ENCODE data around the gene PHACTR3.
"Not testable (repeated sequence)": the region's sequence is repeated elsewhere in the genome, so short reads cannot be mapped to it uniquely, and the experiment has no call there.

The PHACTR3 gene

DNA sequence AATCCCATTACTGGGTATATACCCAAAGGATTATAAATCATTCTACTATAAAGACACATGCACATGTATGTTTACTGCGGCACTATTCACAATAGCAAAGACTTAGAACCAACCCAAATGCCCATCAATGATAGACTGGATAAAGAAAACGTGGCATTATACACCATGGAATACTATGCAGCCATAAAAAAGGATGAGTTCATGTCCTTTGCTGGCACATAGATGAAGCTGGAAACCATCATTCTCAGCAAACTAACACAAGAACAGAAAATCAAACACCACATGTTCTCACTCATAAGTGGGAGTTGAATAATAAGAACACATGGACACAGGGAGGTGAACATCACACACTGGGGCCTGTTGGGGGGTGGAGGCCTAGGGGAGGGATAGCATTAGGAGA is 285.7 kb downstream of the PHACTR3 start:
- not testable (repeated sequence) for FAIRE-seq

GRCh38 chr20:59891581-59891980 is 287.2 kb downstream of the PHACTR3 start:
- no peak for FAIRE-seq

DNA sequence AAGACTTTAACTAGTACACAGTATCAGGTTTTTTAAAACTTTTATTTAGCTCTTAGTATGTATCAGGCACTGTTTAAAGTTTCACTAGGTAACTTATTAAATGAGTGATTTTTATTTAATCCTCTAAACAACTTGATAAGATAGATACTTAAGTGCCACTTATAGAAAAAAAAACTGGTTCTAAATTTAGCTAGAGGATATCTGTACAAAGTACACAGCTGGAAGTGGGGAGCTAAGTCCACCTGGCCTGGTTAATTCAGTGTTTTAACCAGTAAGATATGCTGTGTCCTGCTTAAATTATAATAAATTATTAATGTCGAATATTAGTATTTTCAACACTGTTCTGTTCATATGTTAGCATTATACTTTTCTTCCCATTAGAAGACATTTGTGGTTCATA is 291.6 kb downstream of the PHACTR3 start:
- FAIRE-seq, result no peak
